ENCODE measurements around the gene MEGF10. TPM values are rescaled to one million over a fixed set of nuclear protein-coding genes. Genes with fewer than 3 reads are reported as not detected.
"Not testable (repeated sequence)": the region's sequence is repeated elsewhere in the genome, so short reads cannot be mapped to it uniquely, and the experiment has no call there.

The MEGF10 gene
- 0.97 and 1.3 TPM in 2 replicates for total RNA-seq

DNA sequence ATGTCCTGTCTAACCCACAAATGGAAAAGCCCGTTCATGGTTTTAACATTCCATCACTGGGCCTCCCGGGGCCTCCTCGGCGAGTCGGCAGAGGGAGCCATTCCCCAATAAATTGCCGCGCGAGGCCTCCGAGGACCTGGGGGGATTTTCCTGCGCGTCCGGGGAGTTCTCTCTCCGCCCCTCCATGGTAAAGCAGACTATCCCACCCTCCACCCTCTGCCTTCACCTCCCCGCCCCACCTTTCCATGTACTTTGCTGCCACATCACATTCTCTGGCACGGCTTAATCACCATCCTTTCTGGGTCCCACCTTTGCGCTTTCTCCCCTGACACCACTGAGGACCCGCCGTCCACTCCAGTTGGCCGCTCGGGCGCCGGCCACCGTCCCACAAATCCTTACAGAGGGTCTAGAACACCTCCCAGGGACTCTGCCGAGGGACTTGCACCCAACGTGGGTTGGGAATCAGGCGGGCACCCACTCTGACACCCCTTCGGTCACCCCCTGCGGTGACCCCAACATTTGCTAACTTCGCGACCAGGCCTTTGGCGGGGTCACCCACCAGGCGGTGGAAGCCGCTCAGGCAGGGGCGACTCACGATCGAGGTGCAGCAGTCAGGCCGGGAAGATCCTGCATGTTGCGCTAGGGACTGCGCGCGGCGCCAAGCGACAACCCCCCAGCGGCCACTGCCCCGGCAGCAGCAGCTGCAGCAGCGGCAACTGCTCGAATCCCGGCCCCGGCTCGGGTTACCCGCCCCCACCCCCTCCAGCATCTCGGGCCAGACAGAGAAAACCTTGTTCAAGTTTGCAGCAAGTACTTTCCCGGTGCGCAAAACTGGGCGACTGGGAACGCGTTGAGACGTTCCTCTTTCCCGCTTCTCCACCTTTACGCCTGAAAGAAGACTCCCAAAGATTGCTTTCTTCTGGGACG lies at the start of gene MEGF10:
Gene MEGF10 (plus strand): TSS at position 778 of the 927 bp plus-strand sequence. CDS start 40,513 bp downstream, outside the sequence.
- TF ChIP-seq, protein P1, sequence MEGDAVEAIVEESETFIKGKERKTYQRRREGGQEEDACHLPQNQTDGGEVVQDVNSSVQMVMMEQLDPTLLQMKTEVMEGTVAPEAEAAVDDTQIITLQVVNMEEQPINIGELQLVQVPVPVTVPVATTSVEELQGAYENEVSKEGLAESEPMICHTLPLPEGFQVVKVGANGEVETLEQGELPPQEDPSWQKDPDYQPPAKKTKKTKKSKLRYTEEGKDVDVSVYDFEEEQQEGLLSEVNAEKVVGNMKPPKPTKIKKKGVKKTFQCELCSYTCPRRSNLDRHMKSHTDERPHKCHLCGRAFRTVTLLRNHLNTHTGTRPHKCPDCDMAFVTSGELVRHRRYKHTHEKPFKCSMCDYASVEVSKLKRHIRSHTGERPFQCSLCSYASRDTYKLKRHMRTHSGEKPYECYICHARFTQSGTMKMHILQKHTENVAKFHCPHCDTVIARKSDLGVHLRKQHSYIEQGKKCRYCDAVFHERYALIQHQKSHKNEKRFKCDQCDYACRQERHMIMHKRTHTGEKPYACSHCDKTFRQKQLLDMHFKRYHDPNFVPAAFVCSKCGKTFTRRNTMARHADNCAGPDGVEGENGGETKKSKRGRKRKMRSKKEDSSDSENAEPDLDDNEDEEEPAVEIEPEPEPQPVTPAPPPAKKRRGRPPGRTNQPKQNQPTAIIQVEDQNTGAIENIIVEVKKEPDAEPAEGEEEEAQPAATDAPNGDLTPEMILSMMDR (IDR thresholded peaks at IDR 0.05; ENCODE audit: insufficient read depth, low read depth, low read length), result peak; percentile 78
- peak; percentile 44 for DNase-seq (ENCODE audit: low read depth)
- peak within 1 kb of the TSS; percentile 57 for H3K4me3 ChIP-seq (ENCODE audit: low read depth, low read length)

DNA sequence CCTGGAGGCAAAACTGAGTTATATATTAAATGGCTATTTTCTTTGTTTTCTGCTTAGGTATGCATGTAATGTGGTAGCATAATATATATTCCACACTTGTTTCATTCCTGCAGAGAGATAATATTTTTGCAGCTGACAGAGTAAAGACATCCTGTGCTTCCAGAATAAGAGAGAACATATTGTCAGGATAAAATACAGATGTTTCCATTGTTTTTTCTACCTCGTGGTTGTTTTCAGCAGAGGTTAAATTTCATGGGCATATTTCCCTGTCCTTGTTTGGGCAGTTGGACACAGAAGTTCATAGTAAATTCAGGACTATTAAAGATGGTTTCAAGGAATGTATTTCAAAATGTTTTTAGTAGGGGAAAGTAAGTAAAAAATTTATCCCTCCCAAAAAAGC lies 47.6 kb upstream of the MEGF10 start:
- no peak overlapping the region for H3K4me3 ChIP-seq (ENCODE audit: low read depth, low read length)
- no peak for DNase-seq (ENCODE audit: low read depth)
- TF ChIP-seq, protein P1 (IDR thresholded peaks at IDR 0.05; ENCODE audit: insufficient read depth, low read depth, low read length), result no peak

DNA sequence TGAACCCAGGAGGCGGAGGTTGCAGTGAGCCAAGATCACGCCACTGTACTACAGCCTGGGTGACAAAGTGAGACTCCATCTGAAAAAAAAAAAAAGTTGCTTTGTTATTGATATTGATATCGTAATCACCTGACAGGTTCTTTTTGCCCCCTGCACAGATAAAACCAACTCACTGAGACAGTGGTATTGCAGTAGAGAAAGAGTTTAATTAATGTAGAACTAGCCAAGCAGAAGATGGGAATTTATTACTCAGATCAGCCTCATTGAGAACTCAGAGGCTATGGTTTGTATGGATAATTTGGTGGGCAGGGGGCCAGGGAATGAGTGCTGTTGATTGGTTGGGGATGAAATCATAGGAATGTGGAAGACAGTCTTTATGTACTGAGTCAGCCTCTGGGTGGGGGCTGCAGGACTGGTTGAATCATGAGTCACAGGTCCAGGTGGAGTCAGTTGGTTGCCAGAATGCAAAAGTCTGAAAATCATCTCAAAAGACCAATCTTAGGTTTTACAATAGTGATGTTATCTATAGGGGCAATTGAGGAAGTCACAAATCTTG lies 35.8 kb upstream of the MEGF10 start:
- no peak overlapping the region for H3K4me3 ChIP-seq (ENCODE audit: low read depth, low read length)
- no peak for DNase-seq (ENCODE audit: low read depth)
- TF ChIP-seq, protein P1 (IDR thresholded peaks at IDR 0.05; ENCODE audit: insufficient read depth, low read depth, low read length), result no peak

DNA sequence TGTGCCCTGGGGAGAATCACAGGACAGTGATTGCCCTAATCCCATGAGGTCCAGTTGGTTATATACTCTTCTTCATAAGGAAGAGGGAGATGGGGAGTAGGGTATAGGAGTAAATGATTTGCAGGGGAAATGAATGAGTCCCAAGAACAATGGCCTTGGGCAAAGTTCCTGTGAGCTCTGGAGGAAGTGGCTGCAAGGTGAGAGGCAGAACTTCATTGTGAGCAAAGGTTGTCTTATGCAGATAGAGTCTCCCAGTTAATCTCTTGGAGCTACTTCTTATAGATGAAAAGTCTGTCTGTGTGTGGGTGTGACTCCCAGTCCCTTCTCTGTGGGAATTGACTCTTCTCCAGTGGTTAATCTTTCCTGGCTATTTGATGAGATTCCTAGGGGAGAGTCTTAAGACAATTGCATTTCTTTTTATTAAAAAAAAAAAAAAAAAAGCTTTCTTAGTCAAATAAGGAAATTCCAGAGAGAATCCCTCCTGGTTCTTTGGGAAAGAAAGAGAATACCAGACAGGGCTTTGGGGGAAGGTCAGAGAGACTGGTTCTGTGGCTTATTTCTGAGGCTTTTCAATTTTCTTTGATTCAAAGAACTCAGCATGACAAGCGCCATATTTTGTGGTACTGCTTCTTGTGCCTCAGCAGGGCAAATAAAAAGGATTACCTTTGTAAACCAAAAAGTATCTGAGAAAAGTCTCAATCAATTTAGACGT lies 33.6 kb upstream of the MEGF10 start:
- no peak for DNase-seq (ENCODE audit: low read depth)
- TF ChIP-seq, protein P1 (IDR thresholded peaks at IDR 0.05; ENCODE audit: insufficient read depth, low read depth, low read length), result no peak
- no peak overlapping the region for H3K4me3 ChIP-seq (ENCODE audit: low read depth, low read length)

DNA sequence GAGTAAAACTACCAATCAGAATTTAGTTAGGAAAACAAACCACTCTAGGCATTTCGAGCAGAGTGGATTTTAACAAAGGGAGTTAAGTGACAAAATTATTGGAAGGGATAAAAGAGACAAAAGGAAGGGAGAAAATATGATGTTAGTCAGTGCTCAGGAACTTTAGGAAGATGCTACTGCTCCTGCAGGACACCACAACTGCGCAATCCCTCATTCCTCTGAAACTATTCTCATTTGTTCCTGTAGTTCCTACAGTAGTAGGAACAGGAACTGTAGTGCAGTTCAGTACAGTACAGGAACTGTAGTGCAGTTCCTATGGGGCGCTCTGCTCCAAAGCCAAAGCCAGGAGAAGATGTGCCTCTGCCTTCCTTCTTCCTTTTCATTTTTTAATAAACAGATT lies 29.9 kb upstream of the MEGF10 start:
- TF ChIP-seq, protein P1 (IDR thresholded peaks at IDR 0.05; ENCODE audit: insufficient read depth, low read depth, low read length), result no peak
- no peak overlapping the region for H3K4me3 ChIP-seq (ENCODE audit: low read depth, low read length)
- no peak for DNase-seq (ENCODE audit: low read depth)

DNA sequence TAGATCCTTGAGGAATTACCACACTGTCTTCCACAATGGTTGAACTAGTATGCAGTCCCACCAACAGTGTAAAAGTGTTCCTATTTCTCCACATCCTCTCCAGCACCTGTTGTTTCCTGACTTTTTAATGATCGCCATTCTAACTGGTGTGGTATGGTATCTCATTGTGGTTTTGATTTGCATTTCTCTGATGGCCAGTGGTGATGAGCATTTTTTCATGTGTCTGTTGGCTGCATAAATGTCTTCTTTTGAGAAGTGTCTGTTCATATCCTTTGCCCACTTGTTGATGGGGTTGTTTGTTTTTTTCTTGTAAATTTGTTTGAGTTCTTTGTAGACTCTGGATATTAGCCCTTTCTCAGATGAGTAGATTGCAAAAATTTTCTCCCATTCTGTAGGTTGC lies 25.1 kb upstream of the MEGF10 start:
- DNase-seq (ENCODE audit: low read depth); H3K4me3 ChIP-seq (ENCODE audit: low read depth, low read length): not testable (repeated sequence)

DNA sequence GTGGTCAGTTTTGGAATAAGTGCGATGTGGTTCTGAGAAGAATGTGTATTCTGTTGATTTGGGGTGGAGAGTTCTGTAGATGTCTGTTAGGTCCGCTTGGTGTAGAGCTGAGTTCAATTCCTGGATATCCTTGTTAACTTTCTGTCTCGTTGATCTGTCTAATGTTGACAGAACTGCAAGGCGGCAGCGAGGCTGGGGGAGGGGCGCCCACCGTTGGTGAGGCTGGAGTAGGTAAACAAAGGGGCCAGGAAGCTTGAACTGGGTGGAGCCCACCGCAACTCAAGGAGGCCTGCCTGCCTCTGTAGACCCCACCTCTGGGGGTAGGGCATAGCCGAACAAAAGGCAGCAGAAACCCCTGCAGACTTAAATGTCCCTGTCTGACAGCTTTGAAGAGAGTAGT lies 22.3 kb upstream of the MEGF10 start:
- DNase-seq (ENCODE audit: low read depth); H3K4me3 ChIP-seq (ENCODE audit: low read depth, low read length): not testable (repeated sequence)

DNA sequence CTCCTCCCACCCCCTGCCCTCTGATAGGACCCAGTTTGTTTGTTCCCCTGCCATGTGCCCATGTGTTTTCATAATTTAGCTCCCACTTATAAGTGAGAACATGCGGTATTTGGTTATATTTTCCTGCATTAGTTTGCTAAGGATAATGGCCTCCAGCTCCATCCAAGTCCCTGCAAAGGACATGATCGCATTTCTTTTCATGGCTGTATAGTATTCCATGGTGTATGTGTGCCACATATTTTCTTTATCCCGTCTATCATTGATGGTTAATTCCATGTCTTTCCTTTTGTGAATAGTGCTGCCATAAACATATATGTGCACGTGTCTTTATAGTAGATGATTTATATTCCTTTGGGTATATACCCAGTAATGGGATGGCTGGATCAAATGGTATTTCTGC lies 19.9 kb upstream of the MEGF10 start:
- not testable (repeated sequence) for H3K4me3 ChIP-seq (ENCODE audit: low read depth, low read length); DNase-seq (ENCODE audit: low read depth)
